ENCODE measurements around the gene KCNH2.

The KCNH2 gene

DNA sequence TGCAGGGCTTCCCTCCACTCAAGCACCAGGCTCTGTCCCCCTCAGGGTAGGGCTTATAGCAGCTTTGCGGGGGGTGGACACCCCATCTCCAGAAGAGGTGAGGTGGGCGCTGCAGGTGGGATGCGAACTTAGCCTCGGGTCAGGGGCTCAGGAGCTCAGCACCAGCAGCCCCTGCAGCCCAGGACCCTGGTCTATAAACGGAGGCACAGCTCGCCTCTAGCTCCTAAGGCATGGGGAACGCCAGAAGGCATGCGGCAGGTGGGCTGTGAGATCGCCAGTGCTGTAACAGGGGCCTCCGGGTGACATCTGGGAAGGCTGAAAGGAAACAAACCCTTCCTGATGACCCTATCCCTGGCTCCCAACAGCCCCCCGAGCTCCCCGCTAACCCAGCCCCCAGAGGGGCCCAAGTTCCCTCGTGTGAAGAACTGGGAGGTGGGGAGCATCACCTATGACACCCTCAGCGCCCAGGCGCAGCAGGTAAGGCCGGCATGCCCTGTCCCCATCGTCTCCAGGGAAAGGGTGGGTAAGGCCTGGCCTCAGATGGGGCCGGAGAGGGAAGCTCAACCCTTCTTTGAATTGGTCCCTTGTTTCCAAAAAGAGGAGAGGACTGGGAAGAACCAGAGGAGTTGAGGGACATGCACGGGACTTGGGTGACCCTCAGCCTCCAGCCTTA, 16.9 kb upstream of the KCNH2 start:
- DNase-seq = no peak

DNA sequence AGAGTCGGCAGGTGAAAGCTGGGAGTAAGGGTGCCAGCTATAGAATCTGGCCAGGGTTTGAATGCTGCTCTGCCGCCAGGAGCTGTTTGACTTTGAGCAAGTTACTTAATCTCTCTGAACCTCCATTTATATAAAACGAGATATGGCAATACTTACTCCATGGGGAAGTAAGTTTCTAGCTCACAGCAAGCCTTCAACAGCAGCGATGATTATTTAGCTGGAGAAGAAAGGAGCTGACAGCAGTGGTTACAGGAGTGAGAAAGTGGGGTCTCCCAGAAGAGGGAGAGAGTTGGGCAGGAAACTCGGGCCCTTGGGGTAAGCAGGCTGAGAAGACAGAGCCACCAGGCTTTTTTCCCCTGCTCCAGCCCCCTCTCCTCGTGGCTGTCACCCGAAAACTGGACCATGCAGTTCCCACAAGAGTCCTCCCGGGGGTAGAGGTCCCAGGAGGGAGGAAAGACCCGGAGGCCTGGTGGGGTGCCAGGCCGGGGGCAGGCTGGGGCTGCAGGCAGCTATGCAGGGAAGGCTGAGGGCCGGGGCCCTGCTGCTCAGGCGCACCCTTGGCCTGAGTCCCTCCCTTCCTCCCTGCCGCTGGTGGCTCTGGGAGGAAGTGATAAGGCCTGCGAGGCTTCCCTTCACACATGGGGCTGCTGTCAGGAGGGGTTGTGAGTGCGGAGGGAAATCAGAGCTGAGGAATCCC, 16.2 kb upstream of the KCNH2 start:
- DNase-seq = no peak

DNA sequence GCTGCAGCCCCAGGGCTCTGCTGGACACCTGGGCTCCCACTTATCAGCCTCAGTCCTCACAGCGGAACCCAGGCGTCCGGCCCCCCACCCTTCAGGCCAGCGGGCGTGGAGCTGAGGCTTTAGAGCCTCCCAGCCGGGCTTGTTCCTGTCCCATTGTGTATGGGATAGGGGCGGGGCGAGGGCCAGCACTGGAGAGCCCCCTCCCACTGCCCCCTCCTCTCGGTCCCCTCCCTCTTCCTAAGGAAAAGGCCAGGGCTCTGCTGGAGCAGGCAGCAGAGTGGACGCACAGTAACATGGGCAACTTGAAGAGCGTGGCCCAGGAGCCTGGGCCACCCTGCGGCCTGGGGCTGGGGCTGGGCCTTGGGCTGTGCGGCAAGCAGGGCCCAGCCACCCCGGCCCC, 15.4 kb upstream of the KCNH2 start:
- DNase-seq = no peak

DNA sequence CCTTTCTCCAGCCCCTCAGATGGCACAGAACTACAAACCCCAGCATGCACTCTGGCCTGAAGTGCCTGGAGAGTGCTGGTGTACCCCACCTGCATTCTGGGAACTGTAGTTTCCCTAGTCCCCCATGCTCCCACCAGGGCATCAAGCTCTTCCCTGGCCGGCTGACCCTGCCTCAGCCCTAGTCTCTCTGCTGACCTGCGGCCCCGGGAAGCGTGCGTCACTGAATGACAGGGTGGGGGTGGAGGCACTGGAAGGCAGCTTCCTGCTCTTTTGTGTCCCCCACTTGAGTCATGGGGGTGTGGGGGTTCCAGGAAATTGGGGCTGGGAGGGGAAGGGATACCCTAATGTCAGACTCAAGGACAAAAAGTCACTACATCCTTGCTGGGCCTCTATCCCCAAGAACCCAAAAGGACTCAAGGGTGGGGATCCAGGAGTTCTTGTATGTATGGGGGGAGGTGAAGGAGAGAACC, 14.7 kb upstream of the KCNH2 start:
- peak; percentile 23 for DNase-seq

DNA sequence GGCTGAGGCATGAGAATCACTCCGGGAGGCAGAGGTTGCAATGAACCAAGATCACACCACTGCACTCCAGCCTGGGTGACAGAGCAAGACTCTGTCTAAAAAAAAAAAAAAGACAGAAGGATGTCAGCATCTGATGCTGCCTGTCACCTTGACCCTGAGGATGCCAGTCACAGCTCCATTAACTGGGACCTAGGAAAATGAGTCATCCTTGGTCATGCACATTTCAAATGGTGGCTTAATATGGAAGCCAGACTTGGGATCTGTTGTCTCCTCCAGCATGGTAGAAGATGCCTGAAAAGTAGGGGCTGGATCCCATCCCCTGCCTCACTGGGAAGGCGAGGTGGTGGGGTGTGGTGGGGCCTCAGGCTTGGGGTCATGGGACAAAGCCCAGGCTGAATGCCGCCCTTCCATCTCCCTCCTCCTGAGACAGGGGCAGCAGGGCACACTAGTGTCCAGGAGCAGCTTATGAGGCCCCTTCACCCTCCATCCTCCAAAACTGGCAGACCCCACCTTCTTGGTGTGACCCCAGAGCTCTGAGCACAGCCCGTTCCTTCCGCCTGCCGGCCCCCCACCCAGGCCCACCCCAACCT, 14.0 kb upstream of the KCNH2 start:
- no peak for DNase-seq

DNA sequence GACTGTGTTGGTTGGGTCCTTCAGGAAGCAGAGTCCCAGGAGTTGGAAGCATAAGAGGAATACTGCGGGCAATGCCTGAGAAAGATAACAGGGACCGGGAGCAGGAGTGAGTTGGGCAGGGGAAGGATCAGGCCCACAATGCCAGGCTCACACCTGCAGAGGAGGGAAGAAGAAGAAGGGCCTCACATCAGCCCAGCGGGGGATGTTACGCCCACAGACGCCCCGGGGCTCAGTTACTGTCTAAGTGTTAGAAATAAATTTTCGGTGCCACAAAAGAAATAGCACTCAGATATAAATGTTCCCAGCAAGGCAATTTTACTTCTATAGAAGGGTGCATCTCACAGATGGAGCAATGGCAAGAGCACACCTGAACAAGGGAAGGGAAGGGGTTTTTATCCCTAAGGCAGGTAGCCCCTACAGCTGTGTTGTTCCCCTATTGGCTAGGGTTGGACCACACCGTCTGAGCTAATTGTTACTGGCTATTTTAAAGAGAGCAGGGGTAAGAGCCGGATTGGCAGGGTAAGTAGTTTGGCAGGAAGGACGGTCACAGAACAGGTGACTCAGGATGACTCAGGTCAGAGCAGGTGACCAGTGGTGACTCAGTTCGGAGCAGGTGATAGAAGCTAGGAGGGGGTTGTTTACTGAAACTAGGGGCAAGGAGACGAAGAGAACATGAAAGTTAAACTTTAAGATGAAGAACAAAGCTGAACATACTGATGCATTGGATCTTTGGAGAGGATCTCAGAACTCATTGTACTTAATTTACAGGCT, 12.5 kb upstream of the KCNH2 start, which contains the start of gene NOS3:
NOS3 (plus strand) TSS at position 602 of the 771 bp plus-strand sequence. CDS start 2,787 bp downstream, outside the sequence.
- no peak for DNase-seq

DNA sequence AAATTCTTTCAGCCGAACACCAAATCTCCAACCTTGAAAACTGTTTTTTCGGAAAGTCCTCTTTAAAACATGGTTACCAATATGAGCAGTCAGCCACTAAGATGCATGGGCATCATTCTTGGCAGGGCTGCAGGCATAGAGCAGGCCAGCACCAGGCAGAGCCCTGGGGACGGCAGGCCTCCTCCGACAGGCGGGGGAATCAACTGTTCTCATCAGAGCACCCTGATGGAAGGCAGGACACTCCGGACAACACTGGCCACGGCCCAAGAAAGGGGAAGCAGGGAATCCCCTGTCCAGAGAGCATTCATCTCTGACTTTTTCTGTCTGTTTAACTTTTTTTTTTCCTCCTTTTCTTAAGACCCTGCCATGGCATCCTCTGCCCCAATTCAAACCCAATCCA, 11.3 kb upstream of the KCNH2 start:
- DNase-seq = no peak

DNA sequence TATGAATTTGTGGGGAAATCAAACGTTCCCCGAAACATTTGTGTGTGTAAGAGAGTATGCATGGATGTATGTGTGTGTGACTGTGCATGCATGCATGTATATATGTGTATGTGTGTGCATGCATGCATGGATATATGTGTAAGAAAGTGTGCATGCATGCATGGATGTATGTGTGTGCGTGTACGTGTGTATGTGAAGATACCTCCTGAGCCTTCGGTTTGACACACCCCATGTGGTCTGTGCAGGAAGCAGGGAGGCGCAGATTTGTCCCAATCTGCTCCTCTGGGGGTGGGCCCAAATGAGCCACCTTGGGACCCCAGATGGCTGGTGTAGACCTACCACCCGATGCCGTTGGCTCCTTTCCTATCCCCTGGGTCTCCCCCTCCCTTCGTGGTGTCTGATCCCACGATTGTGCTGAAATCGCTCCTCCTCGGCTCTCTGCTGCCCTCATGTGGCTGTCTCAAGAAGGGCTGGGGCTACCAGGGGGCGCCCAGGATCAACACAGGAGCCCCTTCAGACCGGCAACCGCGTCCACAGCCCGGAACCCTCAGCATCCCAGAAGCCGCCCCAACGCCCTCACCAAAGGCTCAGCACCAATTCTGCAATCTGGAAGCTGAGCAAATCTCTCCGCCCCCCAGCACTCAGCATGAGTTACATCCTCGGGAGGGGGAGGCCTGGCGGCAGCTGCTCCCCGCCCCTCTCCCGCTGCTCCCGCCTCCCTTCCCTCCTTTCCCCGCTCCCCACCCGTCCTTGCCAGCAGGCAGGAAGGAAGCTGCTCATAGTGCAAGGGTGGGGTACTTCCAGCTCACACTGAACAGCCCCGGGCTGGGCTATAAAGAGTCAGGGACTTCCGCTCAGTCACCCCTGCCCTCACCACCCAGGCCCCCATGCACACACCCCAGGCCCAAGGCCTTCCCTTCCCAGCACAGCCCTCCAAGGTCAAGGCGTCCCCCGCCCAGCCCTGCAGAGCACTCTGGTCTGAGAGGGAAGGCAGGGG, 10.4 kb upstream of the KCNH2 start:
- DNase-seq = peak; percentile 76

DNA sequence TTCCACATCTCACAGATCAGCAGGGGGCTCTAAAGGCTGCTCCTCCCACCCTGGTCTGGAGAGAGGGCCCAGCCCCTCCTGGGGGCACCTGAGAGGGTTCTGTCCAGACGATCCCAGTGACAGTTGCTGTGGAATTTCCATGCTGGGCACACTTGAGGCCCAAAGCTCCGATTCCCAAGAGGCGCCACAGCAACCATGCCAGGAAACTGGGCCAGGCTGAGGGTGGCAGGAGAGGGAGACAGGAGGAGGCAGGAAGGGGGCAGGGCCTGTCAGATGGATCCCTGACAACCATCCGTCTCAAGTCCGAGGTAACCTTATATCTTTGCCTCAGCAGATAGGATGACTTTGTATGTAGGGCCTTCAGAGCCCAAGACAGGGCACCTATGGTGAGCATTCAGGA, 8.4 kb upstream of the KCNH2 start:
- DNase-seq = no peak

DNA sequence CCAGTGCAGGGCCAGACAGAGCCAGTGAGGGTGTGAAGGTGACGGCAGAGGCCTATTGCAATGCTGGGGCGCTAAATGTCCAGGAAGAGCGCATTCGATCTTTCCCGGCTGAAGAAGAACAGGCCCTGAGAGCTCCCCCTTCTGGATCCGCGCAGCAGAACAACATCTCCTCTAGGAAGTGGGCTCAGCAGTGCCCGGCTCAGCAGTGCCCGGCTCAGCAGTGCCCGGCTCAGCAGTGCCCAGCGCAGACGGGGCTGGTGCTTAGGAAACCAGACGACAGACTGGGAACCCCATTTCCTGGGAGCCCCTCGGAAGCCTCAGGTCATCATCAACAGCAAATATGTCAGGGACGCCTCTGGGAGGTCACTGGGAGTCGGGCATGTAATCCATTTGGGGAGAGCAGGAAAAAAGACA, 8.0 kb upstream of the KCNH2 start:
- peak; percentile 71 for DNase-seq

DNA sequence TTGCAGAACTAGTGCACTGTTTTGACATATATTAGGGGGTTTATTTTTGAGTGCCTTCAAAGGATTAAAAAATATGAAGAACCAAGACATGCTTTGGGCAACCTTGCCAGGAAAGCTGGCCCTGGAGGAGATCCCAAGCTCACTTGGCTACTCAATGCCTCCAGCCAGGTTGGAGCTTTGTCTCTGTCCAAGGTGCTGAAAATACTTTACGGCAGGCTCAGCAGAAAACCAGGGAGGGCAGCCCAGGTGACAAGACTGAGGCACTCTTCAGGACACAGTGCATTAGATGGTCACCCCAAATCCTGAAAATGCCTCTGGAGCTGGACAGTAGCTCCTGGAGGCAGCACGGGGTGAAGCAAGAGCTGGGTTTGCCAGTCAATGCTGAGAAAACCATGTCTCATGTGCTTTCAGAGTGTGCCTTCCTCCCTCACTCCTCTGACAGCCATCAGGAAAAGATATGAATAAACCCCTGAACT, 5.8 kb upstream of the KCNH2 start:
- no peak for DNase-seq

DNA sequence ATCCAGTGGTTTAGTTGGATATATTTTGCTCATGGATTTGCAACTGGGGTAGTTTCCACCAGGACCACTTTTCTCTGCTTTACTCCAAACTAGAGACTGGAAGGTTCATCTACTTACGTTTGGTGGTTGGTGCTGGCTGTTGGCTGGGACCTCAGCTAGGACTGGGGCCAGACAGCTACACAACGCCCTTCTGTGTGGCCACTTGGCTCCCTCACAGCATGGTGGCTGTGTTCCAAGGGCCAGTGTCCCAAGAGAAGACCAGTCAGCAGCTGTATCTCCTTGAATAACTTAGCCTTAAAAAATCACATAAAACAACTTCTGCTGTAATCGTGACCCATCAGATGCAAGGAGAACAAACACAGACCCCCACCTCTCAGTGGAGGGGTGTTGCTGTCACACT, 4.2 kb upstream of the KCNH2 start:
- no peak for DNase-seq

DNA sequence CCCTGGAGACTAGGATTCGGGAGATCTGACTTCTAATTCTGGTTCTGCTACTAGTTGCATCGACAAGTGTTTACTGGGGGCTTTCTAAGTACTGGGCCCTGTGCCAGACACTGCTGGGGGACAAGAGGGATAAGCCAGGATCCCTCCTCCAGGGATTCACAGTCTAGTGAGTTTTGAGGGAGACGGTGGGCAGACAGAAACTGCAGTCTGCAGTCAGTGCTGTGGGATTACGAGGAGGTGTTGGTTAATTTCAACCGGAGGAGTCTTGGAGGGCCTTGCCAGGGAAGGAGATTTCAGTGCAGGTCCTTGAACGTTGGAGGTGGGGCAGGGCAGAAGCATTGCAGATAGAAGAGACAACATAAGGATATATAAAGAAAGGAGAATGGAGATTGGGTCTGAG, 3.5 kb upstream of the KCNH2 start:
- DNase-seq = peak; percentile 41

DNA sequence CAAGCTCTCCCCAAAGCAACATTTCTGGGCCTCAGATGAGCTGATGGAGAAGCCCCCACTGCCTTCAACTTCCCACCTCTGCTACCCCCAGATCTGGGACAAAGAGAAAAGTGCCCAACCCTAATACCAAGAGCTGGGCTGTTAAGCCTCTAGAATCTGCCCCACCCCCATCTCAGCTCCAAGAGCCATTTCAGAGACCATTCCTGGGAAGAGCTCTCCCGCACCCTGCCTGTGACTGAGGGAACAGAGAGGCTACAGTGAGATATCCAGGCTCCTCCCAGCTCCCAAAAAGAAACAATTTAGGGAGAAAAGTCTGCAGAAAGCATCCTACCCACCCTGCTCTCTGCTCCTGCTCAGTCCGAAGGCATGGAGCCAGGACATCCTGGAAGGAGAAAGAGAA, 2.5 kb upstream of the KCNH2 start:
- DNase-seq = peak; percentile 19

DNA sequence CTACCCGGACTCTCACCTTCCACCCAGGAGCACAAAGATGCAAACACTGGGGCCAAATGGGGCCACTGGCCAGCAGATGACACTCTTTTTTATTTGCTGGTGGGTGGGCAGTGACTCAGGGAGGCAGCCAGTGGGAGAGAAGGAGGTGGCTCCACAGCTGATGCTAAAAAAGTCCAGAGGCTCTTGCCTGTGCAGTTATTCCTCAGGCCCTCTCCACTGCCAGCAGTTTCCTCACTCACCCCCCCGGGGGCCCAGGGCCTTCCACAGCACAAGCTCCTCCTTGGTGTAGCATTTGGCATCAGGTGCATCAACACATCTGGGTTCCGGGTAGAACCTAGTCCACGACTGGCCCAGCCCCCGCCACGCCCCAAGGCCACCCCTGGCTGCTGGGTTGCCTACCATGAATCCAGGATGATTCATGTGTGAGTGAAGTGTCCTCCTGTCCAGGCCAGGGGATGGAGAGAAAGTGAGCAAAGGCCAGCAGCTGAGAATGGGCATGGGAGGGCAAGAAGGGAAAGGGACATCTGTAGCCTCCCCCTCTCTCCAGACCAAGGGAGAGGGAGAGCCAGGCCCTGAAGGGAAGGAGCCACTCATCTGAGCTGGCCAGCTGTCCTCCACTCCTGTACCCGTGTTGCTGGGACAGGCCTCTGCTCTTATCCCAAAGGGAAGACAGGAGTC, 1.7 kb upstream of the KCNH2 start:
- peak; percentile 16 for DNase-seq

DNA sequence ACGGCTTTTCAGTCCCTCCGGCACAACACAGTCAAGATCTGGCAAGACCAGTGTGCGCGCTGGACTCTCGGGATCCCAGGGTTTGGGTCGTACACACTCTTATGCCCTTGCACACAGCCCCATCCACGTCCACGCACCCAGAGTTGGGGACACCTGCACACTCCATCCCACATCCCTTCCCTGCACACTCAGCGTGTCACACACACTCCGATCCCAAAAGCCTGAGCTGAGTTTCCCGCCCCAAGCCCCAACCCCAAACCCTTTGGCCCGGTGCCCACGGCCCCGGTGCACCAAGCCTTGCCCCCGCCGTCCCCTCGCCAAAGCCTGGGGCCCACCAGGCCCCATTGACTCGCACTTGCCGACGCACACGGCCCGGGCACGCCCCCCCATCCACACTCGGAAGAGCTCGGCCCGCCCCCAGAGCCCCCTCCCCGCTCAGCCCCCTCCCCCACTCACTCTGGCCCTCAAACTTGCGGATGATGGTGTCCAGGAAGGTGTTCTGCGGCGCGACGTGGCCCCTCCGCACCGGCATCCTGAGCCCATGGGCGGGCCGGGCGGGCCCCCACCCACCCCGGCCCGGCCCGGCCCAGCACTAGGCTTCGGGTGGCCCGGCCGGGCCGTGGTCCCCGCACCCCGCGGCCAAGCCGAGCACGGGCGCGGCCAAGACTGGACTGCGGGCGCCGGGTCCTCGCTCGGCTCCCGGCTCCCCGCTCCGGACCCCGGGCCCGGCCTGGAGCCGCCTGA, 567 bp downstream of the KCNH2 start:
- DNase-seq = peak; percentile 58

DNA sequence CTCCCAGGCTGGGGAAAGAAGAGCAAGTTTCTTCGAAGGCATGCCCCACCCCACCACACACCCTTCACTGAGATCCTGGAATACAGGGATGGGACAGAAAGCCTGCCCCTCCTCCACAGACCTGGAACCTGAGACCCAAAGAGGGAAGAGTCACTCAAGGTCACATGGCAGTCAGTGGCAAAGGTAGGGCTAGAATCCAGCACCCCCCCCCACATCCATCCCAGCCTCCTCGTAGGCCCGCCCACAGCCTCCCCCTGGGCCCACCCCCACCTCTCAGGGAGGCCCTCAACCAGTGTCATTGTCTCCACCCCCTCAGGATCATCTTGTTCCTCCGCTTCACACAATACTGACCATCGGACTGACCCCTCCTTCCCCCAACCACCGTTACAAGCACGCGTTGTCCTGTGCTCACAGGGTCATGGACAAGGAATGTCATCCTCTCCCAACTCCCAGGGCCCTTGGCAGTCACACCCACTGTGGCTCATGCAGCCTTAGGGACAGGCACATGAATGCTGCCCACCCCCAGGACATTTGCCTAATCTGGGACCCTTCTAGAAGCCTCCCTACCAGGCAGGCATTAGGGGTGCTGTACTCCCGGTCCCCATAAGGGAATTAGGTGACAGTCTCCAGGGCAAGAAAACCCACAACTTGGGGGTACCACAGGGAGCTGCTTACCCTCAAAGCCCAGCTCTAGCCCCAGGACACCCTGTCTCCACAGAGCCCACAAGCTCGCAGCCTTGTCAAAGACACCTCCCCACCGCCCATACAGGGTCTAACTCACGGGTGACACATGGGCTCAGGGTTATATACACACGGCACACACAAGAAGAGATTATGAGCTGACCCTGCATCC, 1.4 kb downstream of the KCNH2 start:
- peak; percentile 79 for DNase-seq

DNA sequence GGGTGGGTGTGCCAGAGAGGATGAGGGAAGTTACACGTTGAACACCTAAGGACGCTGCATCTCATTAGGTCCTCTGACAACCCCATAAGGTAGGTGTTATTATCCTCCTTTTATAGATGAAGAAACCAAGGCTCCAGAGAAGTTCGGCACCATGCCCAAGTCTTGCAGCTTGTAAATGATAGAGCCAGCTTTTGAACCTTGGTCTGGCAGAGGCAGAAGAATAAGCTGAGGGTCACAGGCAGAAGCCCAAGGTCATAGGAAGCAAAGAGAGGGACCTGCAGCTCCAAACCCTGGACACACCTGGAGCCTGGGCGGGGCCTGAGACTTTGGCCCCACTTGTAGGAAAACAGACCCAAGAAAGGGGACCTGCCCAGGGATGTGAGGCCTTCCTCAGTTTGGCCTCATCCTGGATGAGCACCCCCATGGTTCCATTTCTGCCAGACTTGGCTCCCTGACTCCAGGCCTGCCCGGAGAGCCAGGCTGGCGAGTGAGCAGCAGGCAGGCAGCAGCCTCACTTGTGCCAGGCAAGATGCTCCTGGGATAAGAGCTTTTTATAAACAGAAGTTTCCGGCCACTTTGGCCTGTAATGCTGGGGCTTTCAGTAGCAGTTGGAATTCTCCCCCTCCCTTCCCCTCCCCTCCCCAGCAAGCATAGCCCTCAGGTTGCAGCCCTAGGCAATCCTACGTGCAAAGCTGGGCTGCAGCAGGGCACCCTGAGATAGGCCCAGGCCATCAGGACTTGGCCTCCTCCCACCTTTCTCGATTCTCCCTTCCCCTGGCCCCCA, 2.4 kb downstream of the KCNH2 start:
- peak; percentile 25 for DNase-seq

Measured in NCI-H345 (cell line).